CD4-positive, alpha-beta T cell treated with Interleukin-10 for 1 hour (primary cell): ENCODE measurements around the gene SYNDIG1.

Source experiments
- DNase-seq: peaks from one replicate; pipeline ENCODE4 v3.0.0-alpha.2; 2020

Gene SYNDIG1

DNA sequence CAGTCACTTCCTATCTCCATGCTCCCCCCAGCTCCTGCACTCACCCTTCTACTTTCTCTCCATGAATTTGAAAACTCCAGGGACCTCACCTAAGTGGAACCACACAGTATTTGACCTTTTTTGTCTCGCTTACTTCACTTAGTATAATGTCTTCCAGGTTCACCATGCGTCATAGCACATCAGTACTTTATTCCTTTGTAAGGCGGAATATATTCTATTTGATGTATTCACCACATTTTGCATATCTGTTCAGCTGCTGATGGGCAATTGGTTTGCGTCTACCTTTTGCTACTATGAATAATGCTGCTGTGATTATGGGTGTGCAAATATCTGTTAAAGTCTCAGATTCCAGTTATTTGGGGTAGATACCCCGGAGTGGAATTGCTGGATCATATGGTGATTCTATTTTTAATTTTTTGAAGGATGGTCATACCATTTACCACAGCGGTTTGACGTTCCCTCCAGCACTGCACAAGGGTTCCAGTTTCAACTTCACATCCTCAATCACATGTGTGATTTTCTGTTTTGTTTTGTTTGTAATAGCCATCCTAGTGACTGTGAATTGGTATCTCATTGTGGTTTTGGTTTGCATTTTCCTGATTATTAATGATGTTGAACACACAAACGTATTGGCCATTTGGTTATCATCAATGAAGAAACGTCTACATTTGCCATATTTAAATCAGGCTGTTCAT, 20.3 kb upstream of the SYNDIG1 start:
- no peak for DNase-seq

DNA sequence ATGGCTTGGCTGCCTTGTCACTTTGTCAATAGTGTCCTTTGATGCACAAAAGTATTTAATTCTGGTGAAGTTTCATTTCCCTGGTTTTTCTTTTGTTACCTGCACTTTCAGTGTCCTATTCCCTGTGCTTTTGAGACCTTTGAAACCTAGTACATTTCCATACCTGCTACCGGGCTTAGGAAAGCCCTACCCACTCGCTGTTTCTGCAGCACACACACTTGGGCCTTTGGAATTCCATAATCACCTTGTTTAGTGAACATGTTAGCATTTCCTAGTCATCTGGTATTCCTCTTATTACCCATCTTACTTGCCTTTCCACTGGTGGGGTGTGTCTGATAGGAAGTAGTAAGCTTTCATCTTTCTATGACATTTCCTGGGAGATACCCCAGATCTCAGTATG, 19.3 kb upstream of the SYNDIG1 start:
- DNase-seq = no peak

DNA sequence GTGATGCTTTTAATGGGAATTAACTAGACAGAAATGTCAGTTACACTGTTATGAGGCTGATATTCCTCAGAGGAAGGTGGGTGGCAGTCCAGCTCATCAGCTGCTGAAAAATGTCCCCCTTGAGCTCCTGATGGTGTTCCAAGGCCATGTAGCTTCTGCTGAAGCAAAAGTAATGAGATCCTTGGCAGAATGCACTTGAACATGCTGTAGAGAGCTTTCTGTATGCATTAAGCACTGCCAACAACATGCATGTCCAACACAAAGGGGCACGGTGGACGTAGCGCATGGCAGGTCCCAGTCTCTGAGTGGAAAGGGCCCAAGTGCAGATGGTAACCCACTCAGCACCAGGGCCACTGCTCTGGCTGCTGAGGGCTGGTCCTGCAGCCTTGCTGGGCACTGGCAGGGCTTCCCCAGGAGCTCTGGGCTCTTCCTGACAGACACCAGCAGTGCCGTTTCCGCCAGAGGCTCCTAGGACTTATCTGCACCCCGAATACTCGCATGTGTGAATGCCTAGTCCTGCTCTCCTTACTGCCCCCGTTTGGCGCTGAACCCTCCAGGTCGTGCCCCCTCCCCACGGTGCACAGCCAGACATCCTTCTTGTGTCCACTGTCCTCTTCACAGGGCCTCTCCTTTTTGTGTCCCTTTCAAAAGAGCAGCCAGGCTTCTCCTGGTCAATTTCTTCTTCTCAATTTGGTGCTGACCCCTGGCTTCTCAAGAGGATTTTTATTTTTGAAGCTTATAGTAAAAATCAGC, 18.6 kb upstream of the SYNDIG1 start:
- DNase-seq = no peak

DNA sequence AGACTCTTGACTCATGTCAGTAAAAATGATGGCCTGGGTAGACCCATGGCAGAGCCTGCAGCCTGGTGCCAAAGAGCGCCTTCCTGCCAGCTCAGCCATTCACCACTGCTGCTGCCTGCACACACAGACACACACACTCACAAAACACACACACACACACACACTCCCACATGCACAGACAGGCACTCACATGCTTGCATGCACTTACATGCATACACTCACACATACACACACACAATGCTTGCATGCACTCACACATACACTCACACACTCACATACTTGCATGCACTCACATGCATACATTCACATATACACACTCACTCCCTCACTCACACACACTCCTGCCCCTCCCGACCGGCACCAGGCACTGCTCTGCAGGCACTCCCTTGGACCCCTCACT, 18.0 kb upstream of the SYNDIG1 start:
- no peak for DNase-seq

DNA sequence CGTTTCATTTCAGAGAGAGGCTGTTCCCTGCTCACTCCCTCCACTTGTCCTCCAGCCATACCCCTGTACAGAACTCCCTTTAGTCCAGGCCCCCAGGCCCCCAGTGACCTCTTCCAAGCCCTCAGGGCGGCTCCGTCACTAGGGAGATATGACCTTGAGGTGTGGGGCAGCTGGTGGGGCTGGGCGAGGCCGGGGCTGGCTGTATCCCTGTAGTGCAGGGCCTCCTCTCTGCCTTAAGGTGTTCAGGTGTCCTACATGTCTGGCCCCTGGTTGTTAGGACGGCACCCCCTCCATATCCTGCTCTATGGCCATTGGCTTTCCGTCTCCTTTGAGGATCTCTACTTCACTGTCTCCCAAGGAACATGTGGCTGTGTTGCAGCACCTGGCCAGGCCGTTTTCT, 17.4 kb upstream of the SYNDIG1 start:
- no peak for DNase-seq

DNA sequence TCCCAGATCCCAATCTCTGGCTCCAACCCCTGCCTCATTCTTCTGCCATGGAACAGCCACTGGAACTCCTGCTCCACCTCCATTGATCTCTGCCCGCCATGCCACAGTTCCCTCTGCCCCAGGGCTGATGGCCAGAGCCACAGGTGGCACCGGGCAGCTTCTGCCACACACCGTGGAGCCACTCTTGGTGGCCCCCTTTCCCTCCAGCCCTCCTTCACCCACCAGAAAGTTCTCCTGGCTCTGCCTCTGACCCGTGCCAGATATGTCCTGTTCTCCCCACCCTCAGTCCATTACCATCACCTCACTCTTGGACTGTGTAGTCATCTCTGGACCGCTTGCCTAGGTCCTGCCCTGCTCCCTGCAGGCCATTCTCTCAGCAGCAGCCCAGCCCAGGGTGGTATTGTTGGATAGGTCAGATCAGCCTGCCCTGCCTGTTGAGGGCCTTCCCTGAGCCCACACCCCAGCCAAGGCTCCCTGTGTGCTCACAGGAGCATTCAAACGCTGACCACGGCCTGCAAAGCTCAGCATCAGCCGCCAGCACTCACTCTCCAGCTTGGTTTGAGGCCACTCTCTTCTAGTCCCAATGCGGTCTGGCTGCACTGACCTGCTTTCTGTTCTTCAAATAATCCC, 16.8 kb upstream of the SYNDIG1 start:
- no peak for DNase-seq

DNA sequence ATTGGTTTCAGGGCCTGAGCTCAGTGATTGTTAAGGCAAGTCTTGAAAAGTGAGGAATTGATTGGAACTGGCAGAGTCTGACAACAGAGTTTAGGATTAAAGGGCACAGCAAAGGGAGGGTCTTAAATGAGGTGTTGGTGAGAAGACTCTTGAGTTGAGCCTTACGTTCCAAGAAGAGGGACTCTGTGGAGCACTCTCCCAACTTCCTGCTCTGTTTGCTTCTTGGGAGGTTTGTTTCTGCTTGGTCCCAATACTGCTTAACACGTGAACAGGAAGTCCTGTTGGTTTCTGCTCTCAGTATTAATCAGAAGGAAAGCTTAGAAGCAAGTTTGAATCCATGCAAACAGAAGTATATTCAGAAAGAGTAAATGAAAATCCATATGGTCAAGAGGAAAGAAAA, 15.6 kb upstream of the SYNDIG1 start:
- DNase-seq = no peak

DNA sequence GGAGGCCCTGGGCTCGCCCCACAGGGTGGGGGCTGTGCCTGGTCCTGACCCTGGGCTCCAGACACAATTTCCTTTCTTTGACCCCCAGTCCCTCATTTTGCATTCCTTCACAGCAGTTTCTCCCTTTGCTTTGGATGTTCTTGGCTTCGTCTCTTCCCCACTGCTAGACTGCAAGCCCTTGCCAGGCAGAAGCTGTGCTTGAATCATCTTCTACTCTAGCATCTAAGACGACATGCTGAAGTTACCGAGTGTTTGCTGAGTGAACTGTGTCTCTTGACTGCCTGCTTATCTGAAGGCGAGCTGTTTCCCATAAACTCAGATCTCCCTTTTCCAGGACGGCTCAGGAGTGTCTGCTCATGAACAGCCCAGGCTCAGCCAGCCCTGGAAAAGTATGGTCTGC, 14.3 kb upstream of the SYNDIG1 start:
- no peak for DNase-seq

DNA sequence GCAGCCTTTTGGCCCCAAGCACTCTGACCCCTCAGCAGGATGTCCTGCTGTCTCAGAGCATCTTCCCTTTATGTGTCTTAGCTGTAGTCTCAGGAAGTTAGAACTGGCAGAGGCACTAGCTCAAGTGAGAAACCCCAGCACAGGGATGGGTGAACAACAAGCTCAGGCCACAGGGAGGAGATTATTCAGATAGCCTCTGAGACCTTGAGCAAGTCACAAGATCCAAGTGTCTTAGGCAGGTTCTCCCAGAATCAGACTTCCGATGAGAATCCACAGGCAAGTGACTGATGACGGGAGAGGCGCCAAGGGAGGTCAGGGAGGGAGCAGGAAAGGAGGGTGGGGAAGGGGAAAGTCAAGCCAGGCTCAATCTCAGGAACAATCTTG, 13.0 kb upstream of the SYNDIG1 start:
- DNase-seq = no peak

DNA sequence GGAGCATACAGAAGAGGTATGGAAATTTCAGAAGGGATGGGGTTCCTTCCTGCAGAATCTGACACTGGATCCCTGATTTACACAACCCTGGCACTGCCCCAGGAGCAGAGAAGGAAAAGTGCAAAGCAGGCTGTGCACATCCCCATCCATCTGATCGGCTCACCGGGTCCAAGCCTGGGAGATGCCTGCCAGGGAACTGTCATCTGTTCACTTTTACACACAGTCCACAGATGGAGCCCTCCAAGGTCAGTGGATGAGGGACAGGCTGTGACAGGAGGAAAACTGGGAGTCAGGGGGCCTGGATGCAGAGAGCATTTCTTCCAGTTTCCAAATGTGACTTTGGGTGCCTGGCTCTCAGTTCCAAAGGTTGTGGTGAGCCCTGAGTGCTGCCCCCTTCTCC, 11.0 kb upstream of the SYNDIG1 start:
- DNase-seq = no peak

DNA sequence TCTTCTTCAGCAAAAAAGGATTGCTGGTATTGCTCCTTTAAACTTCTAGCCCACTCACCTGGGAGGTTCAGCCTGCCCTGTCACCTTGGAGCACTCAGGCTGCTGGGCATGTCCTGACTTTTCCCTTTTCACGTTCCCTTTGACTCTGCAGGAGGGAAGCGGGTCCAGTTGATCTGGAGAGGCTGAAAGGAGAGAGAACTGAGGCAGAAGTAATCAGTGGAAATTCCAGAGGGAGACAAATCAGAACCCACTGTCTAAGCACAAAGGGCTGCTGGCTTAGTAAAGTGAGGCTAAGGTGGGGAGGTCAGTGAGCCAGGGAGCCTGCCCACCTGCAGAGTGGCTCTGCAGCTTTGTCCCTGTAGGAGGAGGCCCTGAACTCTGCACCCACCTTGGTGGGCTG, 9.7 kb upstream of the SYNDIG1 start:
- no peak for DNase-seq

DNA sequence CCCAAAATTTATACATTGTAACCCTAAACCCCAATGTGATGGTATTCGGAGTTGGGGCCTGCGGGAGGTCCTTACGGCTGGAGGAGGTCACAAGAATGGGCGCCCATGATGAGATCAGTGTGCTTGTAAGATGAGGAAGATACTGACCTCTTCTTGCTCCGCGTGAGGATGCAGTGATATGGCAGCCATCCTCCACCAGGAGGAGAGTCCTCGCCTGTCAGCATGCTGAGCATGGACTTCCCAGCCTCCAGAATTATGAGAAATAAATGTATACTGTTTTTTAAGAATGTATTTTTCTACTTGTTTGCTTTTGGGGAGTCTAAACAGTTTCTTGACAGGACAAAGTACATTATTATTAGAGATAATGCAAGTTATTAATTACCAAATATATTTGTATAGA, 8.7 kb upstream of the SYNDIG1 start:
- no peak for DNase-seq

DNA sequence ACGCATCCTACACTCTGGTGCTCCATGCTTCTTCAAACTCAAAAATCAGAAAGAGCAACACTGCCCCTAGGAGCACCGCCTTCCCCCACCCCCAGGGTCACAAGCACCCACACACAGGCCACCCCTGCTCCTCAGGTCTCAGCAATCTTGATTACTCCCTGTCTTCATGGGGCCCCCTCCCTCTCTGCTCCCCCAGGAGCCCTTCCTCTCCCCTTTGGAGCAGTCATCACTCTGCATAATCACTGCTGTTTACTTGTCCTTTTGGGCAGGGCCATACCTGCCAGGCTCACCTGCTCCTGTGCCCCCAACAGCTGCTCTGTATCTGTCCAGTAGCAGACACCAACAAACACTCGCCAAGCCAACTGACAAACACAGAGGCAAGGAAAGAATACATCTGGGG, 7.6 kb upstream of the SYNDIG1 start:
- DNase-seq = no peak

DNA sequence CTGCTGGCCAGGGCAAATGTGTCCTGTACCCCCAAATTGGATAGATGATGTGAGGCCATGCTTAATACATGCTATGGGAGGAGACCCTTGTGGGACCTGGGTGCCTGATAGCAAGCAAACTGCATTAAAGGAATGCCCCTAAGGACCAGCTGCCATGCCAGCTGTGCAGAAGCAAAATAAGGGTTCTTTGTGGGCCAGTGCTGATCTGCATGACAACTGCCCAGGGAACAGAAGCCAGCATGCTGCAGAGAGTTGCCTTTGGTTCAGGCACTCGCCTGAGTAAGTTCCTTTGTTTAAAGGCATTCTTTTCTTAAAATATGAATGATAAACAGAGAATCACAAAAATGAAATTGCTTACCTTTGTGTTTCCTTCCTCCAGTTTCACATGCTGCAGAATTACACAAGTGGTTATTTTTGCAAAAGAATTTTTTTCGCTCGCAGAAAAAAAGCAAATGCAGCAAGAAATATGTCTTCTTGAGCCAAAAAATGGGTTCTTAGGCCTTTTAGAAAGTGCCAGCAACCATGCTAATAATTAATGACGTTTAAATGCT, 6.9 kb upstream of the SYNDIG1 start:
- no peak for DNase-seq

DNA sequence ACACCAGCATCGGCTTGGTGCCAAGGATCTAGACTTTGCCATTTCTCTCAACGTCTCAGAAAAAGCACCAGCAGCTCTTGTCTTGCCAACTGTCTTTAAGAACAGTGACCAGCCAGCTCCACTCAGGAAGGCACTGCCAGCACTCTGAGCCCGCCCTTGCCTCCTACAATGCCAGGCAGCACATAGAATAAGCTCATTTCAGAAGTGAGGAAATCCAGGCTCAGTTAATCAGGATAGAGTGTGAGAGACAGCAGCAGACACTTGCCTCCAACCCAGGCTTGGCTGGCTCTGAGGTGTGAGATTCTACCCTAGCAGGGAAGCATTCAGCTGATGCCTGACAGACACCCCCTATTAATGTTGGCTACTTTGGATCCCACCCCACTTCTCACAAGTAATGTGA, 4.3 kb upstream of the SYNDIG1 start:
- DNase-seq = no peak

DNA sequence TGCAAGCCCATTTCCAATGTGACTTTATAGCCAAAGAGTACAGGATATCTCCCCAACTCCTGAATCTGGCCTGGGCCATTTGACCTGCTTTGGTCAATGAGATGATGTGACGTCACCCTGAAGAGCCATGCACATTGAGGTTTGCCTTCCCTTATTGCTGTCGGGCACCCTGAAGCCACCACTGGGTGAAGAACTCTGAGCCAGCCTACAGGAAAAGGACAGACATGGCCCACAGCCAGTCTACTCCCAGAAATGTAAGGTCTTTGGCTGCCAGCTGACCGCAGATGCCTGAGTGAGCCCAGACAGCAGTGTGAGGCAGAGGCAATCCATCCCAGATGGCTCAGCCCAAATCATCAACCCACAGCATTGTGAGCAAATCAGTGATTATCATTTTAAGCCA, 3.7 kb upstream of the SYNDIG1 start:
- DNase-seq = no peak

DNA sequence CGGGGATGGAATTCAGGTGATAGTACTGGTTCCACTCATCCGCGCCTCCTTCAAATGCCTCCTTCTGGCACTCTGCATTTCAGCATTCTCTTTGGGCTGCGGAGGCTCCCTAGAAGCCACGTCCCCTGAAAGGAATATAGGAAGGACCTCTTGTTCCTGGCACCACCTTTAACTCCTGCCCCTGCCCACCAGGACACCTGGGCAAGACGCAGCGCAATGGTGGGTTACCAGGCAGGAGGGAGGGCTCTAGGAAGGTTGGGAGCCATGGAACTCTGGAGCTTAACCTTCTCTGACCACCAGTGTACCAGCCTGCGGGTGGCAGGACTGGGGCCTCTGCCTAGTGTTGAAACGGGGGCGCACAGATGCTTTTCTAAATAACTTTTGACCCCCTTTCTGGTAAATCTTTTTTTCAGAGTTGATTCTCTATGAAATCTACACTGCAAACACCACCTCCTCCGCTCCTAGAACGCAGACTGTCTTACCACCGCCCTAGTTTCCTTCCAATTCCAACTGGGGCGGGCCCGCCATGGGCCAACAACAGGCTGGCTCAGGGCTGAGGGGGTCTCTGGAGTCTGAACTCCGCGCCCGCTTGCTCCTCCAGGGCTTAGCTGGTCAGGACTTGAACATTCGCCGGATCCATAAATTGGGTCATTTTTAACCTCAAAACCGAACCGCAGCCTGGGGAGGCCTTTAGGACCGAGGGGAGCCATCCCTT, 871 bp upstream of the SYNDIG1 start:
- no peak for DNase-seq

DNA sequence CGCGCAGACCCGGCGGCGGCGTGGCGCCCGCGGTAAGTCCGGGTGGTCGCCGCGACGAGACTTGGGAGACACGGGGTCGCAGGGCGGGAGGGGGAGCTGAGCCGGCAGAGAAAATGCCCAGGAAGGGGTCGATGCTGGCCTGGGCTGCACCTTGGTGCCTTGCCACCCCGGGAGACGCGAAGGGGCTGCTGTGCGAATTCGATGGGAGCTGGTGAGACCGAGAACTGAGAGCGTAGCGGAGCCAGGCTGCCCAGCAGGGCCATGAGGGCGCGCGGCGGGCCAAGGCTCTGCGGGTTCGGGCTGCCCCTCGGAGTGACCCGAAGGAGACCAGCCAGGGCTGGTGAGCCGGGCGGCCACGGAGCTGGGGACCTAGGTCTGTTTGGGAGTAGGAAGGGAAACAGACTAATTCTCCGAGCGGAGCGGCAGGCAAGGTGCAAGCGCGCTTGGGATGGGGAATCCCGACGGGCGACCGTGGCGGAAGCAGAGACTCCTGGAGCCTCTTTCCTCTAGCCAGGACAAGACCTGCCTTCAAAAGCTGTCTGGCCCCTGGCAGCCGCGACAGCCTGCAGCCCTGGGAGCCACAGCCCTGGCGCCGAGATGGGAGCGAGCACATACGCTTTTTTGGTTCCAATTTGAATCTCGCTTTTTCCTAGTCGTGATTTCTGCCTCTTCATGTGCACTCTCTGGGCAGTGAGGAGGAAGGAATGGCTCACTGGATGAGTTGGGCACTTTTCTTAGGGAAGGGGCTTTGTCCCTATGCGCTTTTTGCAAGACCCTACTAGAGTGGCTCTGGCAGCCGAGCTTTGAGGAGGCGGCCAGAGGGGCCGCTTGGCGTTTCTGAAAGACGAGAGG, 691 bp downstream of the SYNDIG1 start:
- DNase-seq = no peak

DNA sequence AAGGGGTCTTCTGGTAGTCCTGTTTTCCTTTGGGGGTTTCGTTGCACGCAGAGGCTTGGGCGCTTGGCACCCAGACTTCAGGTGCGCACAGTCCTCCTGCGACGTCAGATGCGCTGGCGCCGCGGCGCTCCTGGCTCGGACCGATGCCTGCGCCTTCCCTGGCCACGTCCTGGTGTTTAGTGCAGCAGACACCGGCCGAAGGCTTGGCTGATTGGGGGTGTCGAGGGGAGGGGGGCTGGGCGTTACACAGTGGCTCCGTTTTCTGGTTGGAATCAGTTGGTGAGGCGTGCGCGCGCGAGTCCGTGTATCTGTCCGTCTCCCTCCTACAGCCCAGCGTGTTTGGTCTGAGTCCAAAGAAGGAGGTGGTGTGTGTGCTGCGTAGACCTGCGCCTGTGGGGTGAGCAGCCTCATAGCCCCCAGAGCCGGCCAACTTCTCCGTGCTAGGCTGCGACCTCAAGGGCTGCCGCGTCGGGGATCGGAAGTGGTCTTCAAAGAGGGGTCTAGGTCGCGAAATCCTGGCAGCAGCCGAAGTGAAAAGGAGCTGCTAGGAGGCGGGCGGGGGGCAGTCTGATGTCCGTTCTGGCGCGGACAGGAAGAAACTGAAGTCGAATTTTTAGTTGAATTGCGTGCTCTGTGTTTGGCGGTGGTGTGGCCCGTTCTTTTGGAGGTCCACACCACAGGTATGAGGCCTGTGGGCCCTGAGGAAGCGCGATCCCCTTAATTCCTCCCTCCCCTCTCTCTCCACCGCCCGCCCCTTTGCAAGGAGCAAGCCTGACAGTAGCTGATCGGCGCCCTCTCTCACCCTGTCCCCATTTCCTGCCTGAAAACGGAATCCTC, 1.5 kb downstream of the SYNDIG1 start:
- DNase-seq = no peak

DNA sequence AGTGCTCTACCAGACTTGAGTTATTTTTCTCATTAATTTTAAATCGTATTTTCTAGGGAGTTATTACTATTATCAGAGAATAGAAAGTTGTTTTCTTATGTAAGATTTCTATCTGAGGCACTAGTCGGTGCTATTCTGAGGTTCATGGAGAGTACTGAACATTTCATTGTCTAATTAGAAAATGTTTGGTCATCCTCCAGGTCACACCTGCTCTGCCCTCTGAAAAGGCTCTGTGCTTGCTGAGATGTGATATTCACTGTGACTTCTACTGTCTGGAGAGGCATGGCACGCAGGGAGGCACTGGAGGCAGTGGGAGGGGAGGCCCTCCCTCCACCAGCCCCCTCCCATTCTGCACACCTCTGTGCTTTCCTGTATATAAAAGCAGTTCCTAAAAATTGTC, 3.0 kb downstream of the SYNDIG1 start:
- no peak for DNase-seq

DNA sequence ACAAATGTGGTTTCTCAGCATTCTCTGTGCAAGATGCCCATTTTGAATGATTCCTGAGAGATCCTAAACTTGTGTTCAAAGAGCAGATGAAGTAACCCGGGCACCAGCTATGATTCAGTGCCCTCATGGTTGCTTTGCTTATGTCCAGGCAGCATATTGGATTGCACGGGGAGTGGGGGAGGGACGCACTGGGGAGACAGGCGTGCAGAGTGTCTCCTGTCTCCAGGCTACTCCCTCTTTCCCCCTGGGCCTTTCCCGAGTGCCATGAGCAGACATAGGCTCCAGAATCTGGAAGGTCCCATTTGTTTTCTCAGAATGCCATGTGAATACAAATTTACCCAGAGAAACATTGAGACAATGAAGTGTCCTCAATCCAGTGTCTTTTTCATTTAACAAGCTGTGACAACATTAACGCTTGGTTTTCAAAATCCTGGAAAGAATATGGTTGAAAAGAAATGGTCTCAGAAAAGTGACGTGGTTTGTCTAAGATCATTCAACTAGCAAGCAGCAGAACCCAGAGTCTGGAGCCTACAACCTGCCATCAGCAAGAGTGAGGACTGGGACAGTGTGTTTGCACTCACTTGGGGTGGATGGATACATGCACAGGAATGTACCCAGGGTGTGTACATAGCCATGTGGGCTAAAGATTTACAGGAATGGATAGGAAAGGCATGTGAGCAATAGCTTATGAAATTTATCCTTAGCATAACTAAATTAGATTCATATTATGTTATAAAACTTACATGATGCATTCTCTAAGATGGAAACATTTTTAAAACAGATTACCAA, 4.2 kb downstream of the SYNDIG1 start:
- DNase-seq = no peak
